HG02588 (cell line): ENCODE results near the gene MUC20.
"Not testable (repeated sequence)": the region's sequence is repeated elsewhere in the genome, so short reads cannot be mapped to it uniquely, and the experiment has no call there.

Experiments used
- ATAC-seq: cut with Tn5 transposase; IDR thresholded peaks from one replicate; pipeline ENCODE4 v1.9.1; 2021; ENCODE audit warnings: mild to moderate bottlenecking, moderate library complexity; ENCODE audit not compliant: unreplicated experiment

Gene MUC20

GRCh38 chr3:195768831-195769303 is 48.1 kb downstream of the MUC20 start:
- no peak for ATAC-seq

DNA sequence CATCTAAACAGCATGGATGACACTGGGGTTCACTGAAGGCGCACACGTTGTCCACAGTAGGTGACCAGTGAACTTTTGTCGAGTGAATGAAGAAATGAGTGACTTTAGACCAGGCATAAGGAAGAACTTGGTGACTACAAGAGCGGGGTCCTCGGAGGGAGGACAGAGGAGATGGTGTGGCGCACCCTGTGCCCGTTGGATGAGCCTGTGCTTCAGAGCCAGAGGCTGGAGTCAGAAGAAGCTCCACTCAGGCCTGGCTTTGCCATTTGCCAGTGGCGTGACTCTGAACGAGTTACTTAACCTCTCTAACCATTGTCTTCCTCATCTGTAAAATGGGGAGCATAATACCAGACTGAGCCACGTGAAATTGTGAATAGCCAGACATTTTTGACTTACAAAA is 48.8 kb downstream of the MUC20 start:
- no peak for ATAC-seq

- no peak for ATAC-seq
Observed at GRCh38 chr3:195770081-195770840, 49.5 kb downstream of the MUC20 start.

DNA sequence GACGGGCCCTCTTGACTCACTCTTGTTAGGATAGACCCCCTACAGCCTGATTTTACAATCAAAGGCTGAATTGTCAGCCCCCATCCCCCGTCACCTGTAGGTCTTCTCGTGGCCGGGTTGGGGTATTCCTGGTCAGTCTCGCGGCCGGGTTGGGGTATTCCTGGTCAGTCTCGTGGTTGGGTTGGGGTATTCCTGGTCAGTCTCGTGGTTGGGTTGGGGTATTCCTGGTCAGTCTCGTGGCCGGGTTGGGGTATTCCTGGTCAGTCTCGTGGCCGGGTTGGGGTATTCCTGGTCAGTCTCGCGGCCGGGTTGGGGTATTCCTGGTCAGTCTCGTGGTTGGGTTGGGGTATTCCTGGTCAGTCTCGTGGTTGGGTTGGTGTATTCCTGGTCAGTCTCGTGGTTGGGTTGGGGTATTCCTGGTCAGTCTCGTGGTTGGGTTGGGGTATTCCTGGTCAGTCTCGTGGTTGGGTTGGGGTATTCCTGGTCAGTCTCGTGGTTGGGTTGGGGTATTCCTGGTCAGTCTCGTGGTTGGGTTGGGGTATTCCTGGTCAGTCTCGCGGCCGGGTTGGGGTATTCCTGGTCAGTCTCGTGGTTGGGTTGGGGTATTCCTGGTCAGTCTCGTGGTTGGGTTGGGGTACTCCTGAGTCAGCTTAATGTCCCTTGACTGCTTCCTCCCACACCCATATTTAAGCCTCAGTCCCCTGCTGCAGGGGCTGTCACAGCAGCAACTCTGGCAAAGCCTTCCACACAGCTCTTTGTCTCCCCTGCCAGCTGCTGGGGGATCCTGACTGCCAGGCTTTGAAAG is 50.3 kb downstream of the MUC20 start:
- not testable (repeated sequence) for ATAC-seq

- ATAC-seq, result no peak
Observed at GRCh38 chr3:195771646-195772300, 51.0 kb downstream of the MUC20 start.

- ATAC-seq, result no peak
Observed at GRCh38 chr3:195773956-195774537, 53.3 kb downstream of the MUC20 start.

DNA sequence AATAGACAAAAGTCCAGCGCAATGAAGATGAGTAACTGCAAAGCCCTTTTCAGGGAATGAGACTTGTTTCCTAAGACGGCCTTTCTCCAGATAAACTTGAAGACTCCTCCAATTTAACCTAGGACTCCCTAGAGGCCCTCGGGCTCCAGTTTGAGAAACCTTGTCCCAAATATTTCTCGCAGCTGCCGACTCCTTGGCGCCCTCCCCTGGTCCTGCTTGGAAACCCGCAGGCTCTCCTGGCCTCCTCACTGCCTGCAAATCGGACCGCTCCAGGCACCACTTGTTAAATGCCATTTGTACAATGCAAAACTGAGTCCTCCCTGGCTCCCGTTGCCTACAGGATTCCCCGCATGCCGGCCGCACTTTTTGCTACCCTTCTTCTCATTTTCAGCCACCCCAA is 54.1 kb downstream of the MUC20 start:
- ATAC-seq, result no peak

- no peak for ATAC-seq
Observed at GRCh38 chr3:195777975-195778374, 57.2 kb downstream of the MUC20 start.

DNA sequence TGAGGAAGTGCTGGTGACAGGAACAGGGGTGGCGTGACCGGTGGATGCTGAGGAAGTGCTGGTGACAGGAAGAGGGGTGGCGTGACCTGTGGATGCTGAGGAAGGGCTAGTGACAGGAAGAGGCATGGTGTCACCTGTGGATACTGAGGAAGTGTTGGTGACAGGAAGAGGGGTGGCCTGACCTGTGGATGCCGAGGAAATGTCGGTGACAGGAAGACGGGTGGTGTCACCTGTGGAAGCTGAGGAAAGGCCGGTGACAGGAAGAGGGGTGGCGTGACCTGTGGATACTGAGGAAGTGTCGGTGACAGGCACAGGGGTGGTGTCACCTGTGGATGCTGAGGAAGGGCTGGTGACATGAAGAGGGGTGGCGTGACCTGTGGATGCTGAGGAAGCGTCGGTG is 60.5 kb downstream of the MUC20 start:
- not testable (repeated sequence) for ATAC-seq
